Panc1 (cell line): ENCODE data around the gene JPH3.
"Not testable (repeated sequence)": the region's sequence is repeated elsewhere in the genome, so short reads cannot be mapped to it uniquely, and the experiment has no call there.

Experiments
- REST ChIP-seq, 2 experiments: IDR thresholded peaks; 2 replicates each; pipeline ENCODE4 v1.6.1; 2011 to 2012; ENCODE audit warnings: low read depth in 2 of 2, control low read depth in 1 of 2, low read length in 1 of 2, mild to moderate bottlenecking in 1 of 2, moderate library complexity in 1 of 2; ENCODE audit not compliant: insufficient read depth in 1 of 2
- TF ChIP-seq, protein P1 (sequence below): fragments of 450-650 bp; IDR thresholded peaks from 2 replicates; pipeline ENCODE4 v1.5.1; 2017; ENCODE audit warnings: mild to moderate bottlenecking

DNA sequence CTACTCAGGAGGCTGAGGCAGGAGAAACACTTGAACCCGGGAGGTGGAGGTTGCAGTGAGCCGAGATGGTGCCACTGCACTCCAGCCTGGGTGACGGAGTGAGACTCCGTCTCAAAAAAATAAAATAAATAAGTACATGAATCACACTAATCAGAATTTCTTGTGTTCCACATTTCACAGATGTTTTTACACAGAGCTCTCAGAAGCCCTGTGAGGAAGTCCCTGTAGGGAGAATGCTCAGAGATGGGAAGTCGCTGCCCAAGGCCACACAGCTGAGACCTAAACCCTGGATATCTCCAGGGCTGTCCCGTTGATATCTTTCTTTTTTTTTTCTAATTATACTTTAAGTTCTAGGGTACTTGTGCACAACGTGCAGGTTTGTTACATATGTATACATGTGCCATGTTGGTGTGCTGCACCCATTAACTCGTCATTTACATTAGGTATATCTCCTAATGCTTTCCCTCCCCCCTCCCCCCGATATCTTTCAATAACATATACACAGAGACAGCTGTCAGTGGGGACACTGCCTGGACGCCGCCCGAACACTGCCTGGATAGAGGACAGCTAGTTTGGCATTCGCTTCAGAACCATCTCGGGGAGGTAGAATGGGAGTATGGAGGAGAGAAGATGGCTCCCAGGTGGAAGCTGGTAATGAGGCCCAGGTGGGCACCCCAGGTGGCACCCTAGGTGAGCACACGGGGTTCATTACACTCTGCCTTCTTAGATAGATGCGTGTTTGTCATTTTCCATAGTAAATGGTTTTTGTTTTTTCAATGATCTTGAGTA lies 24.0 kb upstream of the JPH3 start:
- not testable (repeated sequence) for TF ChIP-seq REST (IDR thresholded peaks at IDR 0.05; ENCODE audit: insufficient read depth in 1 of 2, low read depth in 2 of 2, low read length in 1 of 2)
- TF ChIP-seq, protein P1, sequence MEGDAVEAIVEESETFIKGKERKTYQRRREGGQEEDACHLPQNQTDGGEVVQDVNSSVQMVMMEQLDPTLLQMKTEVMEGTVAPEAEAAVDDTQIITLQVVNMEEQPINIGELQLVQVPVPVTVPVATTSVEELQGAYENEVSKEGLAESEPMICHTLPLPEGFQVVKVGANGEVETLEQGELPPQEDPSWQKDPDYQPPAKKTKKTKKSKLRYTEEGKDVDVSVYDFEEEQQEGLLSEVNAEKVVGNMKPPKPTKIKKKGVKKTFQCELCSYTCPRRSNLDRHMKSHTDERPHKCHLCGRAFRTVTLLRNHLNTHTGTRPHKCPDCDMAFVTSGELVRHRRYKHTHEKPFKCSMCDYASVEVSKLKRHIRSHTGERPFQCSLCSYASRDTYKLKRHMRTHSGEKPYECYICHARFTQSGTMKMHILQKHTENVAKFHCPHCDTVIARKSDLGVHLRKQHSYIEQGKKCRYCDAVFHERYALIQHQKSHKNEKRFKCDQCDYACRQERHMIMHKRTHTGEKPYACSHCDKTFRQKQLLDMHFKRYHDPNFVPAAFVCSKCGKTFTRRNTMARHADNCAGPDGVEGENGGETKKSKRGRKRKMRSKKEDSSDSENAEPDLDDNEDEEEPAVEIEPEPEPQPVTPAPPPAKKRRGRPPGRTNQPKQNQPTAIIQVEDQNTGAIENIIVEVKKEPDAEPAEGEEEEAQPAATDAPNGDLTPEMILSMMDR, result not testable (repeated sequence)
